Urinary bladder (tissue), 4 donors: ENCODE measurements around the gene PDK4. TPM values are rescaled to one million over a fixed set of nuclear protein-coding genes. Genes with fewer than 3 reads are reported as not detected.

Experiments used
- DNase-seq: peaks from one replicate; pipeline ENCODE4 v3.0.0-alpha.2; 2015; ENCODE audit errors: extremely low spot score
- H3K27ac ChIP-seq: one replicate; pipeline ENCODE4 v1.5.1; 2013; ENCODE audit warnings: low read depth, mild to moderate bottlenecking, moderate library complexity
- H3K36me3 ChIP-seq: one replicate; pipeline ENCODE4 v1.6.1; 2013; ENCODE audit warnings: mild to moderate bottlenecking, moderate library complexity; ENCODE audit not compliant: insufficient read depth
- H3K4me1 ChIP-seq: one replicate; pipeline ENCODE4 v1.6.1; 2013; ENCODE audit warnings: mild to moderate bottlenecking, moderate library complexity; ENCODE audit not compliant: insufficient read depth
- H3K4me3 ChIP-seq: one replicate; pipeline ENCODE4 v1.5.1; 2013; ENCODE audit warnings: low read depth, low read length
- WGBS: extraction: QIAGEN DNeasy Blood & Tissue Kit; methylation state at CpG from one replicate; pipeline ENCODE4 v1.1.7; 2013; 5-methylcytosine and 5-hydroxymethylcytosine counted together
- polyA plus RNA-seq: library from polyadenylated mRNA; stranded (reverse); fragments of 200-250 nt; gene quantifications from one replicate; pipeline ENCODE4 v1.2.3, GENCODE V29; 2013
- total RNA-seq: library from RNA; depleted of rRNA; stranded (reverse); fragments of >200 nt; gene quantifications from one replicate; pipeline ENCODE4 v1.2.3, GENCODE V29; 2014
- donor health status: healthy with polysubstance abuse.
- donor health status: healthy.

Gene PDK4
- total and polyA plus RNA-seq, 2 donors: 16.4 to 183 TPM

DNA sequence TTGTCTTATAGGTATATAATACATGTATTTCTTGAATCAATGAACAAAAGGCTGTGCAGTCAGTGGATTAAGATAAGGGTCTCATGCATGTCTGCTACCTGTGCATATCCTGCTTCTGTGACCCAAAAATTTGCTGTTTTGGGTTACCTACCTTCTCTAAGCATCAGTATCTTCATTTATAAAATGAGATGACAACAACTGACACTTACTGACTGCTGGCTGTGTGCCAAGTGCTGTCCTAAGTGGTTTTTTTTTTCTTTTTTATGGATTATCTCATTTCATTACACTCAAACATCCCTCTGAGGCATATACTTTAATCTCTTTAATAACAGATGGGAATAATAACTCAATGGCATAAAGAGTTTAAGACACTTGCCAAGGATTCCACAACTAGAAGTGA, 2.1 kb downstream of the PDK4 start:
- peak overlapping the region; percentile 59 for H3K27ac ChIP-seq
- no peaks in the 10 kb centered on the region for H3K4me1 ChIP-seq
- DNase-seq: no peak
- H3K4me3 ChIP-seq: peak overlapping the region; percentile 76
- H3K36me3 ChIP-seq: peaks cover 3% of the 10 kb centered on the region

- 67% methylated on average over 2 of the region's 2 CpGs for WGBS
- no peak overlapping the region for H3K27ac ChIP-seq
- H3K4me3 ChIP-seq: peak overlapping the region; percentile 50
- no peaks in the 10 kb centered on the region for H3K4me1 ChIP-seq
- H3K36me3 ChIP-seq: peaks cover 6% of the 10 kb centered on the region
- no peak for DNase-seq
These were observed 3.0 kb downstream of the PDK4 start for GRCh38 chr7:95593343-95593742.

GRCh38 chr7:95592570-95592969, 3.7 kb downstream of the PDK4 start:
- H3K4me1 ChIP-seq: no peaks in the 10 kb centered on the region
- peaks cover 7% of the 10 kb centered on the region for H3K36me3 ChIP-seq
- WGBS: 92% methylated on average over 5 of the region's 5 CpGs

GRCh38 chr7:95590387-95591248, 5.7 kb downstream of the PDK4 start:
- 39% methylated on average over 5 of the region's 5 CpGs for WGBS
- Histone ChIP-seq H3K4me3 (peak overlapping the region; percentile 36), H3K4me1 (no peaks in the 10 kb centered on the region), H3K27ac (peak overlapping the region; percentile 80), H3K36me3 (peaks cover 8% of the 10 kb centered on the region)
- no peak for DNase-seq

More at GRCh38 chr7:95592570-95592969, 3.7 kb downstream of the PDK4 start:
- no peak for DNase-seq
- H3K27ac ChIP-seq: peak overlapping the region; percentile 23
- peak overlapping the region; percentile 53 for H3K4me3 ChIP-seq

GRCh38 chr7:95589766-95590165, 6.5 kb downstream of the PDK4 start:
- Histone ChIP-seq H3K36me3 (peaks cover 9% of the 10 kb centered on the region), H3K4me3 (no peak overlapping the region), H3K27ac (peak overlapping the region; percentile 5), H3K4me1 (no peaks in the 10 kb centered on the region)
- DNase-seq: no peak
- WGBS: 100% methylated on average over 1 of the region's 1 CpG

GRCh38 chr7:95589031-95589430, 7.3 kb downstream of the PDK4 start:
- DNase-seq: no peak
- H3K4me1 ChIP-seq: no peaks in the 10 kb centered on the region
- peak overlapping the region; percentile 64 for H3K27ac ChIP-seq
- peaks cover 11% of the 10 kb centered on the region for H3K36me3 ChIP-seq
- peak overlapping the region; percentile 33 for H3K4me3 ChIP-seq

DNA sequence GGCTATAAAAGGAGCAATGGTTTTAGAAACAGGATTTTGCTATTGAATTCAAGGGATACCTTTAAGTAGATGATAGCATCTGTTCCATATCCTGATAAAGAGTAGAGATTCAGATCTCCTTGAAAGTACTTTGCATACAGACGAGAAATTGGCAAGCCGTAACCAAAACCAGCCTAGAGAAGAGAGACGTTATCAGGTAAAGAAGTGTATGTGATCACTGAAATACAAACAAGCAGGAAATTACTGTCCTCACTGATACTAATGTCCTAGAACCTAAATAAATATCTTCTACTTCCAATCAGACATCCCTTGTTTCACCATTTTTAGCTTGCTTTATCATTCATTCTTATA, 9.4 kb downstream of the PDK4 start:
- 76% methylated on average over 3 of the region's 3 CpGs for WGBS
- Histone ChIP-seq H3K4me3 (no peak overlapping the region), H3K4me1 (no peaks in the 10 kb centered on the region), H3K36me3 (peaks cover 9% of the 10 kb centered on the region), H3K27ac (no peak overlapping the region)
- DNase-seq: no peak

DNA sequence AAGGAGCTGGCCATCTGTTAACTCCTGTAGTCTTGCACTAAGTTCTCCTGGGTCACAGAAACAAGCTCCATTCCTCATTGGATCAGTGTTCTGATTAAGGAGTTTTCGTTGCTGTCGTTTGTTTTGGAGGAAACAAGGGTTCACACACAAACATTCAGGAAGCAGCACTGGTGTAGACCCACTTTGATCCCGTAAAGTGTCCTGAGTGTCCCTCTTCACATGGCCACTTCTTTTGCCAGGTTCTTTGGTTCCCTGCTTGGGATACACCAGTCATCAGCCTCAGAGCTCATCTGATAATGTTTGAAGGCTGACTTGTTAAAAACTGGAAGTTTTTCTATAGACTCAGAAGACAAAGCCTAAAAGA, 10.9 kb downstream of the PDK4 start:
- Histone ChIP-seq H3K27ac (no peak overlapping the region), H3K4me3 (no peak overlapping the region), H3K4me1 (no peaks in the 10 kb centered on the region), H3K36me3 (peaks cover 8% of the 10 kb centered on the region)
- WGBS: 84% methylated on average over 3 of the region's 3 CpGs
- DNase-seq: no peak

- peaks cover 8% of the 10 kb centered on the region for H3K36me3 ChIP-seq
- H3K4me3 ChIP-seq: no peak overlapping the region
- no peak overlapping the region for H3K27ac ChIP-seq
- DNase-seq: no peak
- 60% methylated on average over 1 of the region's 1 CpG for WGBS
- H3K4me1 ChIP-seq: no peaks in the 10 kb centered on the region
These were observed 11.4 kb downstream of the PDK4 start for GRCh38 chr7:95584769-95585425.

DNA sequence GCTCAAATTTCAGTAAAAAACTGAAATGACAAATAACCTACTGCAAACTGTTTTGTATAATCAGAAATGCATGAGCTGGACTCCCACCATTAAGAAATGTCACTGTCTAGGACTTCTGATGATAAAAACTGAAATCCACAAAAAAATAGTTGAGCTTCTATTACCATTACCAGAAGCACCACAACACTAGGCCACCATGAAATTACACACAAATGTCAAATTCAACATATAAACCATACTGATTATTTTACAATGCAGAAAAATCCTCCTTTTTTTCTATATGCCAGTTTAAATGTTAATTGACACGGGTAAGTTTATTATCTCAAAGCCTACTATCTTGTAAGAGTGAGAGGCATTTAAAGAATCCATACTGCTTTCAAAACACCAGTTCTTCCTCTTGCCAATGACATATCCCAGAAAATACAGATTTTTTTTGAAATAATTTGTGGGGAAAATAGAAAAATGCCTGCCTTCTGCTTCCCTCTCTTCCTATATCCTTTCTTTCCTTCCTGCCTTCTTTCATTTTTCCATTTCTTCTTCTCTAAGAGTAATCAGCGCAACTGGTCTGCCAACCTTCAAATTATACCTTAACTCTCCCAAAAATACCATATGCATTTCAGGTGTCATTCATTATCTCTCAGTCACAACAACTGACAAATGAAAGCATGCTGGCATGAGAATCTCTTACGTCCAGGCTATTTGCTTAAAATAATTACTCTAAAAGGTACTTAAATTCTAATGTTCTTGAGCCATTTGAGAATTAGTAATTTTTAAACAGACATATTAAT, 12.3 kb downstream of the PDK4 start:
- WGBS: 49% methylated on average over 3 of the region's 3 CpGs
- Histone ChIP-seq H3K4me3 (no peak overlapping the region), H3K36me3 (peaks cover 6% of the 10 kb centered on the region), H3K27ac (peak overlapping the region; percentile 10), H3K4me1 (no peaks in the 10 kb centered on the region)
- no peak for DNase-seq

- 95% methylated on average over 4 of the region's 4 CpGs for WGBS
- Histone ChIP-seq H3K36me3 (peaks cover 5% of the 10 kb centered on the region), H3K27ac (no peak overlapping the region), H3K4me1 (no peaks in the 10 kb centered on the region), H3K4me3 (no peak overlapping the region)
- DNase-seq: no peak
These were observed 13.6 kb downstream of the PDK4 start for GRCh38 chr7:95582578-95583293.

DNA sequence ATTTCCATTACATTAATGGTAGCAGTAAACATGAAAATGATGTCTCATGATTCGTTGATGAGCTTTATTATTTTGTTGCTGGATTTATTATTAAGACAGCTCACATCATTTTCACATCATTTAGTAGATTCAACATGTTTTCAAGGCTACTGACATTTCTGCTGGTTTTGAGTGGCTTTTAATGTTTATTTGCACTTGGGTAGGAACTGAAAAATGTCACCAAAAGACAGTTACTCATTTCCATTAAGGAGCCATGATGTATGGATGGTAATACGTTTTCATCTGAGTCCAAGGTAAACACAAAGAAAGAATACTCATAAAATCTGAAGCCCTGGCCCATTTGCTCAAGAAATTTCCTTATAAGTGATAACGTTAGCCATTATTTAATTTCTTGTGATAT, 14.8 kb downstream of the PDK4 start:
- no peak overlapping the region for H3K27ac ChIP-seq
- DNase-seq: no peak
- 43% methylated on average over 3 of the region's 3 CpGs for WGBS

GRCh38 chr7:95579318-95579717, 17.0 kb downstream of the PDK4 start:
- Histone ChIP-seq H3K4me1 (no peaks in the 10 kb centered on the region), H3K36me3 (no peaks in the 10 kb centered on the region), H3K4me3 (no peak overlapping the region), H3K27ac (no peak overlapping the region)
- WGBS: 96% methylated on average over 7 of the region's 7 CpGs
- no peak for DNase-seq

More for the DNA sequence above, 14.8 kb downstream of the PDK4 start:
- Histone ChIP-seq H3K36me3 (peaks cover 3% of the 10 kb centered on the region), H3K4me1 (no peaks in the 10 kb centered on the region), H3K4me3 (no peak overlapping the region)
